HG02870 (cell line): ENCODE results near the gene GNG2.

ENCODE experiments used
- ATAC-seq: cut with Tn5 transposase; IDR thresholded peaks from one replicate; pipeline ENCODE4 v1.9.1; 2021; ENCODE audit warnings: mild to moderate bottlenecking, moderate library complexity; ENCODE audit not compliant: unreplicated experiment

The GNG2 gene

GRCh38 chr14:51884086-51884927, 23.9 kb downstream of the GNG2 start:
- peak; percentile 56 for ATAC-seq

DNA sequence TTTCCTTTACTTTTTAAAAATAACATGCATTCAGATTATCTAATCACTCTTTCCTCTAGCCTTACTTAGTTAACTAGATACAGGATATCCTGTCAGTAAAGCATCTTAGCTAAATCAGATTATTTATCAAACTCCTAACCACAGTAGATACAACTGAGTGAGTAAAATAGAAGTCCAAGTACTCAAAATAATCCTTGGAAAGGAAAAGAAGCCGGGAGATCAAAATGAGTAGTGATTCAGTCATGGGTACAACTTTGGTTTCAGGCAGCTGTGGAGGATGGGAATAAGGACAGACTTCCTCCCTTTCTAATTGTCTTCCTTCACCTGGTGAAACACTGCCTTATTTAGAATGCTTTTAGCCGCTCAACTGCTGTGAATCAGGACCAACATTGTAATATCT, 29.4 kb downstream of the GNG2 start:
- no peak for ATAC-seq

DNA sequence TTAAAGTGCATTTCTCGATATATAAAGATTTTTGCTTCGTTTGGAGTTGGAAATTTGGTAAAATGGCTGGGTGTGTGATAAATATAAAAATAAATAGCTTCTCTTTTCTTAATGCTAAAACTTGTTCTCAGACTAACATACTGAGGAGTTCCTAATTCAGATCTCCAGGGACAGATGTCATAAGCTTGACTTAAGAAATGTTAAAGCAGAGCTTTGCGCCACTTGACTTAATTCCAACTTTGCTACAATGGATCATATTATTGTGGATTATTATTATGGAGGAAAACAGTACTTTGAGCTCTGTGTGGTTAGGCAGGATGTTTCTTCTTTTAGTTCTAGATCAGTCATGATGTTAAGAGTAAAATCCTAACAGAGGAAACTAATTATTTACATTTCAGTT, 33.8 kb downstream of the GNG2 start:
- no peak for ATAC-seq

GRCh38 chr14:51895375-51895774, 35.0 kb downstream of the GNG2 start:
- ATAC-seq, result no peak

- no peak for ATAC-seq
Measured at GRCh38 chr14:51897791-51898355, 37.5 kb downstream of the GNG2 start.

DNA sequence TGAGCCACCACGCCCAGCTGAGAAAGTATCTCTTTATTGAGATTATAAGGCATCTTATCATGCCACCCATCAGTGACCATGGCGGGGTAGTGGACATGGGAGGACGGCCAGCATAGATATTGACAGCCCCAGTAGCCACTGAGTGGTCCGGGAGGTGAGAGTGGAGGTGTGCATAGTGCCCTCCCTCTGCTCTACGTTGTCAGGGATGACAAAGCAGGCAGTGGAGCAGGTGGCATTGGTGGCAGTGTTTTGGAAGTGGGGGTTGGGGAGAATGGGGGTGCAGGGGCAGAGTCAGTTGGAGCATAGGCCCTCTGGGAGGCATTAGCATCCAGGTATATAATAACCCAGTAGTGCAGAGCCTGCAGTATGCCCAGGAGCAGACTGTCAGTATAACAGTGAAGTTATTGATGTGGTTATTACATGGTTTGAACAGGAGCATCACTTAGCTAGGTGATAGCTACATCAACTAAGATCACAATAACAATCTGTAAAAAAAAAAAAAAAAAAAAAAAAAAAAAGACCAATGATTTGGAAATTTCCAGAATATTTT, 41.1 kb downstream of the GNG2 start:
- ATAC-seq, result no peak

DNA sequence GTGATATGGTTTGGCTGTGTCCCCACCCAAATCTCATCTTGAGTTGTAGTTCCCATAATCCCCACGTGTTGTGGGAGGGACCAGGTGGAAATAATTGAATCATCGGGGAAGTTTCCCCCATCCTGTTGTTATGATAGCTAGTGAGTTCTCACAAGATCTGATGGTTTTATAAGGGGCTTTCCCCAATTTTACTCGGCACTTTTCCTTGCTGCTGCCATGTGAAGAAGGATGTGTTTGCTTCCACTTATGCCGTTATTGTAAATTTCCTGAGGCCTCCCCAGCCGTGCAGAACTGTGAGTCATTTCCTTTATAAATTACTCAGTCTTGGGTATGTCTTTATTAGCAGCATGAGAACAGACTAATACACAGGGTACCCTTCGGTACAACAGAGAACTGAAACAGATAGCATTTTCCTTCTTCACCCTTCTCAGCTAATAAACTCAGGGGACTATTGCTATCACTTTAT, 45.3 kb downstream of the GNG2 start:
- ATAC-seq, result peak; percentile 84

DNA sequence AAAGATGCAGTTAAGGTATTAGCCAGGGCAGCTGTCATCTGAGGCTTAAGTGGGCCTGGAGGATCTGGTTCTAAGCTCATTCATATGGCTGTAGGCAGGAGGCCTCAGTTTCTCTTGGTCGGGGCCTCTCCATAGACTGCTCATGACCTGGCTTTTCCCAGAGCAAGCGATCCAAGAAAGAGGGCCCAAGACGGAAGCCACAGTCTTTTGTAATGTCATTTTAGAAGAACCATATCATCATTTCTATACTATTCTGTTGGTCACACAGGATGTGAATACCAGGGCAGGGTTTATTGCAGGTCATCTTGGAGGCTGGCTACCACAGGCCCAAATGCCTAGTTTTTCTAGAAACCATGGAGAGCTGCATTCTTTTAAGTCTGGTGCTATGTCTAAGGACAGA, 47.7 kb downstream of the GNG2 start:
- ATAC-seq, result no peak

DNA sequence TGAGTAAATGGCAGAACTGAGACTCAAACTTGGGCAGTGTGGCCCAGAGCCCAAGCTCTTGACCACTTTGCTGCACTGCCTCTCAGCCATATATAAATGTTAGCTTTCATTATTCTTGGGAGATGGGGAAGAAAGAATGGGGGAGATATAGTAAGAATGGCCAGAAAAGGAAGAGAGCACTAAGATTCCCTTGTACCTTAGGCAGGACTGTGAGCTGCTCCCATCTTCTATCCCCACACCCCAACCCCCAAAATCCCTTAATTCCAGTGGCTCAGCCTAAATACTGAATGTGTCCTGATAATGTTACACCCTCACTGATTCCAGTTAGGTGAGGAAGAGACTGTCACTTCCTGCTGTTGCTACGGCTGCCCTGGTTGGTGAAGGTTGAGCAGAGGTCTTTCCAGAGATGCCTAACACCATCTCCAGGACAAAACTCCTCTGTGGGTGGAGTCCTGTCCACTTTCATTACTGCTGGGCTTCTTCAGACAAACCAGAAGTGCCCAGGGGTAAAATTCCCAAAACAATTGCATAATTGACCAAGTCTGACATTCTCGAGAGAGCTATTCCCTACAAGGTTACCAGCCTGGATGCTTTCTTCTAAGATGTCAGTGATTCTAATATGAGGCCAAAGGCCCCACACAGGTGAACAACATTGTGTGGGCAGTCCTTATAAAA, 51.8 kb downstream of the GNG2 start:
- ATAC-seq, result no peak

DNA sequence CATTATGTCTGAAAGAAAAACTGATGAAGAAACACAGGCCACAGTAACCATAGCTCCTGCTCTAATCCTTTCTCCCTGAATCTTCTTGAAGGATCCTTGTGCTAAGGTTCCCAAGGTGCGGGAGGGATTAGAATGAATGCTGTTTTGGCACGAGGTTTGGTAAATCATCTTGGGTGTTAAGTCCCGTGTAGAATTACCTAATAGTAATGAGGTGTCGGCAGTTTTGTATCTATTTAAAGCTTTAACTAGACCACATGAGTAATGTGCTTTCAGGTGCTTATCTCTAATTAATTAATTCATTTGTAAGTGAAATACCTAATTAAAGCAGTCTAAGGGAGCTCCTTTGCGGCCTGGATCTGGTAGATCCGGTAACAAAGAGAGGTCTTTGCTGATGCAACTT, 53.9 kb downstream of the GNG2 start:
- ATAC-seq, result no peak

DNA sequence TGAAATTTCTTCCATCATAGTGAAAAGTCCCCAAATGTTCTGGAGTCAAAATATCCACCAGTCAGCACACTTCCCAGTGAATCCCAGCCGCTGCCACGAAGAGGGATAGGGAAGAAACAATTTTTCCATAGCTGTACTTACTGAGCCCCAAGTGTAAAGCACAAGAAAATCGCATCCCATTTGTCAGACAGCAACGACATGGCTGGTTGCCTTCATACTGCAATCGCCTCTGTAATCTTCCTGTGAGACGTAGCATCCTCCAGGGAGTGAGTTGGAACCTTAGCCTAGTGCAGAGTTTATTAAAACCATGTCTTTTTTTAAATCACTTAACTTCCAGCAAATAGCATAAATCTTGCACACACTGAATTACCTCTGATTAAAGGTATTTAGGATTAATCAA, 56.8 kb downstream of the GNG2 start:
- no peak for ATAC-seq

DNA sequence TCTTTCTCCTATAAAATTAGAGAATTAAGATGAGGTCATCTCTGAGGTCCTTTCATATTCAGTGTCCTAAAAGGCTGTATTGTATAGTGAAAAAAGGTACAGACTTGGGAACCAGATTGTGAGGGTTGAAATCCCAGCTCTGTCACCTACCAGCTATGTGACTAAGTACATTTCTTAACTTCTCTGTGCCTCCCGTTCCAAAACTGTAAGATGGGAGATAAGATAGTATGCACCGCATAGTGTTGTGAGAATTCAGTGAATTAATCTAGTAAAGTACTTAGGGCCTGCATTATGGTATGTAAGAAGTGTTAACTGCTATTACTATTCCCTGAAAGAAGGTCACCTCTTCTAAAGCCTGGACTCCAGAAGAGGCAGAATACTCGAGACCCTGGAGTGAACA, 60.6 kb downstream of the GNG2 start:
- ATAC-seq, result no peak

GRCh38 chr14:51922624-51923023, 62.2 kb downstream of the GNG2 start:
- no peak for ATAC-seq

GRCh38 chr14:51924600-51924999, 64.2 kb downstream of the GNG2 start:
- ATAC-seq, result no peak

GRCh38 chr14:51925980-51926379, 65.6 kb downstream of the GNG2 start:
- no peak for ATAC-seq

DNA sequence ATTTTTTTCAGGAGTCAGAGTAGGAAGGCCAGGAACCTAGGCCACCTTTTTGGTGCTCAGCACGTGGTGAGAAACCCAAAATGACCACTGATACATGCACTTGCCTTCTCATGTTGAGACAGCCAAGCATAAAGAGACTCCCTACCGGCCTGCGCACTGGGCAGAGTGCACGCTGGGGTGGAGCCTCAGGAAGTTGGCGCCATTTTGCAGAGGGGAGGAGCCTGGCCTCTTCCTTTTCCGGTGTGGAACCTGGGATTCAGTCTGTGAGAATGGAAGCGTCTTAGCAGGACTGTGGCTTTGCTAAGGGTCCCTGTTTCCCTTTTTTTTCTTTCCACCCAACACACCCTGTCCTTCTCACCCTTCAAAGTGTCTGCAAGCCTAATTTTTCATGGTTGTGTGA, 66.0 kb downstream of the GNG2 start:
- ATAC-seq, result no peak

- ATAC-seq, result no peak
Measured at GRCh38 chr14:51928568-51928967, 68.2 kb downstream of the GNG2 start.

GRCh38 chr14:51929166-51929565, 68.8 kb downstream of the GNG2 start:
- no peak for ATAC-seq

DNA sequence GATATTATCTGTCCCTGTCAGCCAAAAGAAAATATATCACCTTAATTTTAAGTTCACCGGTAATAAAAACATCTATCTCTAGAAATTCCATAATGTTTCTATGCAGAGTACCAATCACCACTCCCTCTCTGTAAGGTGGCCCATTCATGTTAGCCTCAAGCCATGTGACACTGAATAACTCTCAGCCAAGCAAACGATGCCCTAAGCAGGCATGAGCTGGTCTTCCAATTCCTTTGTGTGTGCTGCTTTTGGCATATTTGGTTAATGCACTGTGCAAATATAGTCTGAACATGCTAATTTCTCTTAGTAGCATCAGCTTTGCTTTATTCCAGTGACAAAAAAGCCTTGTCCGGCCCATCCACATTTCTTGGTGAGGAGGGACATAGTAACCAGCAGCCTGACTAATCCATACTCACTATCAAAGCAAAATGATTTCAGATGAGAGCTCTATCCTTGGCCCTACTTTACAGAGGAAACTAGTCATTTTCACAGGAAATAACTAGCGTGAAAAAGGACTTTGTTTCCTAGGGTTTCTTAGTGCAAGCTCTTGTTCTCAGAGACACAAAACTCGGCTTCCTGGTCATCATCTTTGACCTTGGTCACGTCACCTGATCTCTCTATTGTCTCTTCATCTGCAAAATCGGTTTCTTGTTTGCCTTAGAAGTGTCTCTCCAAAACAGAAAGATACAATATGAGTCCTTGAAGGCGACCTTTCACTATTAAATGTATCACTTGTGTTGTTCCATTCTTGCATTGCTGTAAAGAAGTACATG, 69.7 kb downstream of the GNG2 start:
- ATAC-seq, result no peak

- ATAC-seq, result no peak
Measured at GRCh38 chr14:51931308-51931707, 70.9 kb downstream of the GNG2 start.

- ATAC-seq, result no peak
Measured at GRCh38 chr14:51933191-51933590, 72.8 kb downstream of the GNG2 start.
